NCI-H2081 (cell line): ENCODE measurements around the gene PILRA.
A peak's percentile ranks its signal among the peaks of the same experiment; 100 is the strongest.
"Not testable (repeated sequence)": the region's sequence is repeated elsewhere in the genome, so short reads cannot be mapped to it uniquely, and the experiment has no call there.

ENCODE experiments used
- DNase-seq, 2 experiments: peaks; one replicate each; lab custom pipeline; 2025; lab: John Stamatoyannopoulos, UW

Gene PILRA

DNA sequence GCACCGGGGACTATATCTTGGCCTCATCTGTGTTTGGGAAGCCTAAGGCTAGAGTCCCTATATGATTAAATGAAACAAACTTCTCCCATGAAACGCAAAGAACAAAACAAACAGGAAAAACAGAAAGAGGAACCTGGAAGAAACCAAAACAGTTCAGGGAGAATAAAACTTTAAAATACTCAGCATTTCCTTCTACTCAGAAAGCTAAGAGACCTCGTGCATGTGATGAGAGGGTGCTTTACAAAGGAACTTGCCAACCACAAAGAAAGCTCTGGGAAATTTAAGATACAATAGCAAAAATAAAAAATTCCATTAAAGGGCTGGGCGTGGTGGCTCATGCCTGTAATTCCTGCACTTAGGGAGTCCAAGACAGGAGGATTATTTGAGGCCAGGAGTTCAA is 6.9 kb downstream of the PILRA start:
- DNase-seq: no peak

DNA sequence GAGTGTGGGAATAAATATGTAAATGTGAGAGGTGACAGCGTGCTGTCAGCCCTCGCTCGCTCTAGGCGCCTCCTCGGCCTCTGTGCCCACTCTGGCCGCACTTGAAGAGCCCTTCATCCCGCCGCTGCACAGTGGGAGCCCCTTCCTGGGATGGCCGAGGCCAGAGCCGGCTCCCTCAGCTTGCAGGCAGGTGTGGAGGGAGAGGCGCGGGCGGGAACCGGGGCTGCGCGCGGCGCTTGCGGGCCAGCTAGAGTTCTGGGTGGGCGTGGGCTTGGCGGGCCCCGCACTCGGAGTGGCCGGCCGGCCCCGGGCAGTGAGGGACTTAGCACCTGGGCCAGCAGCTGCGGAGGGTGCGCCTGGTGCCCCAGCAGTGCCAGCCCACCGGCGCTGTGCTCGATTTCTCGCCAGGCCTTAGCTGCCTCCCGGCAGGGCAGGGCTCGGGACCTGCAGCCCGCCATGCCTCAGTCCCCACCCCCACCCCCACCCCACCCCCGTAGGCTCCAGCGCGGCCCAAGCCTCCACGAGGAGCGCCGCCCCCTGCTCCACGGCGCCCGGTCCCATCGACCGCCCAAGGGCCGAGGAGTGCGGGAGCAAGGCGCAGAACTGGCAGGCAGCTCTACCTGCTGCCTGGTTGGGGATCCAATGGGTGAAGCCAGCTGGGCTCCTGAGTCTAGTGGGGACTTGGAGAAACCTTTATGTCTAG is 8.4 kb downstream of the PILRA start:
- not testable (repeated sequence) for DNase-seq

- DNase-seq: not testable (repeated sequence)
These were observed 9.1 kb downstream of the PILRA start for GRCh38 chr7:100382234-100382853.

DNA sequence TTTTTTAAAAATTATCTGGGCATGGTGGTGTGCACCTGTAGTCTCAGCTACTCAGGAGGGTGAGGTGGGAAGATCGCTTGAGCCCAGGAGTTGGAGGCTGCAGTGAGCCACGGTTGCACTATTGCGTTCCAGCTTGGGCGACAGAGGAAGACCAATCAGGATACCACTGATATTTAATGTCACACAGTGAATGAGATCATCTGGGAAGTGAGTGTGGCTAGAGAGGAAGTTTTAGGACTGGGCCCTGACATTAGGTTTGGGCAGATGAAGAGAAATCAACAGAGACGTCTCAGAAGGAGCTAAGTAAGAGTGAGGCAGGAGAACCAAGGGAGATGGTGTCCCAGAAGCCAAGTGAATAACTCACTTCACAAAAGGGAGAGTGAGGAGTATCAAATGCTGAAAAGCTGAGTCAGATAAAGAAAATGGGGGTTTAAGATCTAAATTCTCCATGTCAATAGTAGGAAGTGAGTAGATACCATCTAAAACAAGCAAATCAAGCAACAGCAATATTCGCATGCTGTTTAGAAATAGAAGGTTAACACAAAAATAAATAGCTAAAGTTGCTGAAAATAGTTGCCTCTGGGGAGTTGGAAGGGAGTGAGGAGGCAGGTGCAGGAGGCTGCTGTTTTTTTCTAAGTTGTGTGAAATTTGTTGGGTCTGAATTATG is 11.5 kb downstream of the PILRA start:
- DNase-seq: no peak

DNA sequence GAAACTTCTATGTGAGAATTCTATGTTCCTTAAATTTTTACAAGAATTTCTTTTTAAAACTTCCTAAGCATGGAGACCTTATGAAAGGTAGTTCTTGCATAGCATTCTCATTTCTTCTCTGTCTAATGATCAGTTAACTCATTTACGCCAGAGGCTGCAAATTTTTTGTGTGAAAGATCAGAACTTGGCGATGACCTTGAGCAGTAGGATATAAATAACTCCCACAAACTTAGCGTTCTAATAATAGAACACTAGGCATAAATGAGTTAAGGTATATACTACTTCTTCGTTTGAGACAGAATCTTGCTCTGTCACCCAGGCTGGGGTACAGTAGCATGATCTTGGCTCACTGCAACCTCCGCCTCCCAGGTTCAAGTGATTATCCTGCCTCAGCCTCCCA is 13.7 kb downstream of the PILRA start:
- DNase-seq: no peak

- DNase-seq: no peak
These were observed 14.4 kb downstream of the PILRA start for GRCh38 chr7:100387695-100388094.

- DNase-seq: no peak
These were observed 16.3 kb downstream of the PILRA start for GRCh38 chr7:100389437-100390088.

DNA sequence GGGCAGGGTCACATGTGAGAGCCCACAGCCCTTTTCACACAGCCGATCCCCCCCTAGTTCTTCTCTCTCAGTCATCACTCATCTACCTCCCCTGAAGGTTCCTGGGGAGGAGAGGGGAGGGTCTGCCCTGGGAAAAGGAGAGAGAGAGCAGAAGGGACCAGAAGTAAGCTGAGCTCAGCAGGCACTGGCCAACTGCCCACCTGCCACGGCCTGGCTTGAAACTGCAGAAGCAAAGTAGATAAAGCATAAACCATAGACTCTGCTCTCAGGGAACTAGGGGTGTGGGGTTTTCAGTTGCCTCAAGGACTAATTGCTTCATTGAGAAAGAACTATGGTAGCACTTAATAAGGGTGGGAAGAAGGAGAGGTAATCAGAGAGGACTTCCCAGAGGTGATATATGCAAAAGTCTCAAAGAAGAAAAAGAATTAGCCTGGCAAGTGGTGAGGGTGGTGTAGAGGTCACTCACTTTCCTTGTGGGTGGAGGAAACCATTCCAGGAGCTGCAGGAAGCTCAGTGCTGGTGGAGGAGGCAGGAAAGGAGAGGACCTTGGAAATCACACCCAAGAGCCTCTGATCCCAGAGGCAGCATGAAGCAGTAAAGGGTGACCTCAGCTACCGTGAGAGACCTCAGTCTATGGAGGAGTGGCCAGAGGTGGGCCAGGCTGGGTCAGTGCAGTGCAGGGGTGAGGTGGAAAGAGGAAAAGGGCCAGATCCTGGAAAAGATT is 17.2 kb downstream of the PILRA start:
- DNase-seq: no peak

DNA sequence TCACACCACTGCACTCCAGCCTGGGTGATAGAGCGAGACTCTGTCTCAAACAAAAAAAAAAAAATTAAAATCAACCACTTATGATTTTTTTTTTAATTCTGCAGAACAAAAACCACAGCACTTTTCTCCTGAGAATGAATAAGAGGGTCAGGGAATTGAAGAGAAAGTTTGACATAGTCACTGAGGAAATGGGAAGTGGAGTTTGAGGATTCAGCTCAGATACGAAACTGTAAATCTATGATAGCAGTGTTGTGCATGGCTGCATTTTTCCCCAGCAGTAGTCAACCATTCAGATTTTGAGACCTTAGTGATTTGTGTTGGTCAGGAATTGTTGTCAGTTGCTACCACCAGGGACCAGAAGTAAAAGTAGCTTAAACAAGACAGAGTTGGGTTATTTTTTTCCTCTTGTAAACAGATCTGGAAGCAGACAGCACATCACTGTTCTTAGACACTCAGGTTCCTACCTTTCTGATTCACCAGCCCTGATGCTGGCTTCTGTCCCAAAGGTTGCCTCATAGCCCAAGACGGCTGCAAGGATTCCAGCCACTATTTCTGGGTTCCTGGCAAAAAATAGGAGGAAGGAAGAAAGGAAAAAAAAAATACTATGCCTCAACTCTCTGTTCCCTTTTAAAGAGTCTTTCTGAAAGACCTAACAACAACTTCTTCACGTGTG is 20.1 kb downstream of the PILRA start:
- no peak for DNase-seq

- no peak for DNase-seq
These were observed 20.8 kb downstream of the PILRA start for GRCh38 chr7:100394077-100394476.

DNA sequence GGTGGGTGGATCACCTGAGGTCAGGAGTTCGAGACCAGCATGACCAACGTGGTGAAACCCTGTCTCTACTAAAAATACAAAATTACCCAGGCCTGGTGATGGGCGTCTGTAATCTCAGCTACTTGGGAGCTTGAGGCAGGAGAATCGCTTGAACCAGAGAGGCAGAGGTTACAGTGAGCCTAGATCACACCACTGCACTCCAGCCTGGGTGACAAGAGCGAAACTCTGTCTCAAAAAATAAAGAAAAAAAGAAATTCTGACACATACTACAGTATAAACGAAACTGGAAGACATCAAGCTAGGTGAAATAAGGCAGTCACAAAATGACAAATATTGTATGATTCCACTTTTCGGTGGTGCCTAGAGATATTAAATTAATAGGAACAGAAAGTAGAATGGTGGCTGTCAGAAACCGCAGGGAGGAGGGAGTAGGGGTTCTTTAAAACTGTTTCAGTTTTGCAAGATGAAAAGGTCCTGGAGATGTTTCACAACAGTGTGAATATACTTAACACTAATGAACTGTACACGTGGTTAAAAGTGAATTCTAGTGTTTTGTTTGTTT is 23.2 kb downstream of the PILRA start:
- no peak for DNase-seq

DNA sequence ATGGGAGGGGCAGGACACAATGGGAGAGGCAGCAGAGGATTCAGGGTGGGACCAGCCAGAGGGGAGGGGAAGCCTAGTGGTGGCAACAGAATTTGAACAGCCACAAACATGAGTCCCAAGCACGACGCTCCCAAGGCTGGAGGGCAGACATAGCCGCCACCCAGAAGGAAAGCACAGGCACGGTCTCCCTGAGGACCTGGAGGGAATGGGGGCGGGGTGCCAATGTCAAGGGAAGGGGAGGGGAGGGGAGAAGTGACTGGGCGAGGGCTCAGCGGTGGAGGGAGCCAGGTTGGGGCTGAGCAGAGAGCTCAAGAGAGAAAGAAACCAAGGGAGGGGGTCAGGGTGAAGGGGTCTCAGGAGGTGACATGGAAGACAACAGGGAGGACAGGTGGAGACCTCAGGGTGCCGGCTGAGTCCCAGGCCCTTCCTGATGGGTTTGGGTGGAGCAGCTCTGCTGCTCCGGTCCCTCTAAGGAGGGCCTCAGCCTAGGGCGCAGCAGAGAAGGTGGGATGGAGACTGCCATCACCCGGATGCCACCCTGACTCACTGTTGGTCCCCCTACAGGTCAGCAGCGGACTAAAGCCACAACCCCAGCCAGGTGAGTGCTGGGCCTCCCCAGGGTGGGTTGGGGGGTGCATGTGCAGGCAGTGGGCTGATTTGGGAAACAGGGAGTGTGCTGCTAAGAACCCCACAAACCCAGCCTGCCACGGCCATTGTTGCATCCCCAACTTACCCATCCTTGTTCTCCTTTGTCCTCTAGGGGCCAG is 24.2 kb downstream of the PILRA start:
- no peak for DNase-seq

GRCh38 chr7:100398239-100398638 is 25.0 kb downstream of the PILRA start:
- no peak for DNase-seq

GRCh38 chr7:100400041-100400440 is 26.8 kb downstream of the PILRA start:
- DNase-seq: no peak

DNA sequence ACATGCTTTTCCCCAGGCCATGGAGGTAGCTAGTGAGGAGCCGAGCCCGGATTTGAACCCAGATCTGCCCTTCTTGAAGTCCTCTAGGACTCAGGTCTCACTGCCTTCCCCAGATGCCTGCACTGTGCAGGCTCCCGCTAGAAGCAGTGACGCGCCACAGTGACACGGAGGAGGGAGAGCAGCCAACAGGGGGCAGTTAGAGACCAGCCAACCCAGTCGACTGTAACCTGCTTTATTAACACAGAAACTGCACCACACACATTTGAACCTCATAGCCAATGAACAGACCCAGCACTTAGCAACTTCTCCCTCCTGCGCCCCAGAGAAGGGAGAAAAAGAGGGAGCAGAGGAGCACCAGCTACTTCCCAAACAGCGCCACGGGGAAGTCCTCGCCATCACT is 27.4 kb downstream of the PILRA start:
- no peak for DNase-seq

- no peak for DNase-seq
These were observed 28.5 kb downstream of the PILRA start for GRCh38 chr7:100401811-100402210.

DNA sequence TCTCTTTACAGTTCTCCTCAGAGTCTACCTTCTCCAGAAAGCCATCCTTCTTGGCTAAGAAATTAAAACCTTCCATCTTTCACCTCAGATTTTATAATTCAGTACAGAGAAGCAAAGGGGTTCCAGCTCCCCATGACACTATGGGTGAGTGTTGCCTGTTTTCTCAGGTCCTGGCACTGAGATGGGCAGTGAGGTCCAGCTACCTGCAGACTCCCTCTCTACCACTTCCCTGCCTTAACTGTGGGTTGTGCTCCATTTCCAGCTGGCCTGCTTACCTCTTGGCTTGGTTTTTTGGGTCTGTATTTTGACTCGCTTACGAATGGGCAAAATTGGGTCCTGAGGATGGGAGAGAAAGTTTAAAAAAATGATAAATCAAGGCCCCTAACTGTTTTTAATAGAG is 29.0 kb downstream of the PILRA start:
- DNase-seq: no peak

GRCh38 chr7:100406767-100407166 is 33.5 kb downstream of the PILRA start:
- no peak for DNase-seq

DNA sequence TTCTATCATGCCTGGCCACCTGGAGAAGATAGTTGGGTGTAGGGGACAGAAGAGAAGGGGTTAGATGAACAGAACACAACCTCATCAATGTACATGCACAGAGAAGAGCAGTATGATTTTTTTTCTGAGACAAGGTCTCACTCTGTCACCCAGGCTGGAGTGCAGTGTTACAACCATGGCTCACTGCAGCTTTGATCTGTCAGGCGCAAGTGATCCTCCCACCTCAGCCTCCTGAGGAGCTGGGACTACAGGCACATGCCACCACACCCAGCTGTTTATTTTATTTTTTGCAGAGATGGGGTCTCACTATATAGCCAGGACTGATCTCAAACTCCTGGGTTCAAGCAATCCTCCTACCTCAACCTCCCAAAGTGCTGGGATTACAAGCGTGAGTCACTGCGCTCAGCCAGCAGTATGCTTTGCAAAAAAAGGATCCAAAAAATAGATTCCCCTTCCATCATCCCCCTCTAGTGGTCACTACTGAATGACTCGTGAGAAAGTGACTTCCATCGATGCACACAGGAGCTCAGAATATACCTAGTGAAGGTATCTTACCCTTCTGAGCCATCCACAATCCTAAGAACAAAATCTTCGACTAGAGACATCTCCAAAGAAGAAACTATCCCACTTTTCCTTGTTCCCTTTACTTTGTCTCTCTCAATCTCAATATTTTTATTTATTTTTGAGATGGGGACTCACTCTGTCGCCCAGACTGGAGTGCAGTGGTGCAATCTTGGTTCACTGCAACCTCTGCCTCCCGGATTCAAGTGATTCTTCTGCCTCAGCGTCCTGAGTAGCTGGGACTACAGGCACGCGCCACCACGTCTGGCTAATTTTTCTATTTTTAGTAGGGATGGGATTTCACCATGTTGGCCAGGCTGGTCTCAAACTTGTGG is 34.2 kb downstream of the PILRA start:
- DNase-seq: peak; percentile 61 to 71
